HCEC 1CT (cell line): ENCODE data around the gene LPCAT3.

Source experiments
- DNase-seq: peaks from one replicate; pipeline ENCODE4 v3.0.0-alpha.2; 2017

LPCAT3 gene

GRCh38 chr12:6962285-6963015, 55.8 kb downstream of the LPCAT3 start:
- DNase-seq, result no peak

DNA sequence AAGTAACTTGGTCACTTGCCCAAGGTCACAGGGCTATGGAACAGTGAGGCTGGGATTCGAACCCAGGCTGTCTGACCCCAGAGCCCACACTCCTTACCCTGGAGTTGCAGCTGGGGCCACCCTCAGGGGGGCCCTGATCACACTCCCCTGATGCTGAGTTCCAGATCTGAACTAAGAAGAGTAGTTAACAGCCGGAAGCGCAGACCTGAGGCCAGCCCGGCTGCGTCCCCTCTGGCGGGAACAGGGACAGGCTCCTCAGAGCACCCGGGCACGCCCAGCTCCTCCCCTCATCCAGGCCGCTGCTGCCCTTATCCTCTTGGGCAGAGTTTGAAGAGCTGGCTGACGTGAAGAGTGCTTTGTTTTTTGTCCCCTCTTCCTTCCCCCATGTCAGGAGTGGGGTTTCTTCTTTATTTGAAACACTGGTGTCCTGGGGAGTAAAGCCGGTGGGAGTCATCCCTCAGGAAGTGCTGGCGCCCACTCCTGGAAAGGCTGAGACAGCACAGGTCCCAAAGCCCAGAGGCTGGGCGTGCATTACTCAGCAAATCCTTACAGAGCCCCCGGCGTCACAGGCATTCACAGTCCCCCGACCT, 56.5 kb downstream of the LPCAT3 start:
- peak; percentile 63 for DNase-seq

DNA sequence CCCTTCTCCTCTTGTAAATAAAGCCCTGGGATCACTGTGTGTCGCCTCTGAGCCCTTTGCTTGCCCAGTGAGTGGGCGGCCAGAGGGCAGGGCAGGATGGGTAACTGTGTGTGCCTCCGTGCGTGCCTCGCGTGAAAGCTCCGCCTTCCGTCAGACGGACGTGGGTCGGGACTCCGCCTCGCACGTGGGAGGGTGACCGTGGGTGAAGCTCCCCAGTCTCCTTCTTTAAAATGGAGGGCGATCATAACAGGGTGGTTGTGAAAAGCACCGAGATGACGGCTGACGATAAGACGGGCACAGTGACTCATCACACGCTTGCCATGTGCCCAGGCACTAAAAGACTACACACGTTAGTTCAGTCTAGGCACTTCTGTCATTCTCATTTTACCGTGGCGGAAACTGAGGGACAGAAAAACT, 57.0 kb downstream of the LPCAT3 start:
- peak; percentile 30 for DNase-seq

- DNase-seq, result peak; percentile 40
These were observed 57.5 kb downstream of the LPCAT3 start for GRCh38 chr12:6960593-6961277.

DNA sequence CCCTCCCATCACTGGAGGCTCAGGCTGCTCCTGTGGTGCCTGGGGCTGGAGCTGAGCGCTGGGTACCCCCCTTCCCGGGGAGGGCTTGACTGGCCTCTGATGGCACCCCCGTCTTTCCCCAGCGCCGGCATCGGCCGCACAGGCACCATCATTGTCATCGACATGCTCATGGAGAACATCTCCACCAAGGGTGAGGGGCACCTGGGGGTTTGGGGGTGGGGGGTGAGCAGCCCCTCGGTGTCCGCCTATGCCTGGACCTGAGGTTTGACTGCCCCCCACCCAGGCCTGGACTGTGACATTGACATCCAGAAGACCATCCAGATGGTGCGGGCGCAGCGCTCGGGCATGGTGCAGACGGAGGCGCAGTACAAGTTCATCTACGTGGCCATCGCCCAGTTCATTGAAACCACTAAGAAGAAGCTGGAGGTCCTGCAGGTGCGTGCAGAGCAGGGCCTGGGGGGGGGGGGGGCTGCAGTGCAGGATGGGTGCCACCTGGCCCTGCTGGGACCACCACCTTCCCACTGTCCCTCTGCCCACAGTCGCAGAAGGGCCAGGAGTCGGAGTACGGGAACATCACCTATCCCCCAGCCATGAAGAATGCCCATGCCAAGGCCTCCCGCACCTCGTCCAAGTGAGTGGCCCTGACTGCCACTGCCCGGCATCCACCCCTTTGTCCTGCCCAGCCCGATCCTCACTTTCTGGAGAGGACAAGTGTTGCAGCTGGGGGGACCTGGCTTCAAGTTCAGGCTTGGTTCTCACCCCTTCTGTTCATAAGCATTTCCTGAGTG, 58.3 kb downstream of the LPCAT3 start:
- no peak for DNase-seq

DNA sequence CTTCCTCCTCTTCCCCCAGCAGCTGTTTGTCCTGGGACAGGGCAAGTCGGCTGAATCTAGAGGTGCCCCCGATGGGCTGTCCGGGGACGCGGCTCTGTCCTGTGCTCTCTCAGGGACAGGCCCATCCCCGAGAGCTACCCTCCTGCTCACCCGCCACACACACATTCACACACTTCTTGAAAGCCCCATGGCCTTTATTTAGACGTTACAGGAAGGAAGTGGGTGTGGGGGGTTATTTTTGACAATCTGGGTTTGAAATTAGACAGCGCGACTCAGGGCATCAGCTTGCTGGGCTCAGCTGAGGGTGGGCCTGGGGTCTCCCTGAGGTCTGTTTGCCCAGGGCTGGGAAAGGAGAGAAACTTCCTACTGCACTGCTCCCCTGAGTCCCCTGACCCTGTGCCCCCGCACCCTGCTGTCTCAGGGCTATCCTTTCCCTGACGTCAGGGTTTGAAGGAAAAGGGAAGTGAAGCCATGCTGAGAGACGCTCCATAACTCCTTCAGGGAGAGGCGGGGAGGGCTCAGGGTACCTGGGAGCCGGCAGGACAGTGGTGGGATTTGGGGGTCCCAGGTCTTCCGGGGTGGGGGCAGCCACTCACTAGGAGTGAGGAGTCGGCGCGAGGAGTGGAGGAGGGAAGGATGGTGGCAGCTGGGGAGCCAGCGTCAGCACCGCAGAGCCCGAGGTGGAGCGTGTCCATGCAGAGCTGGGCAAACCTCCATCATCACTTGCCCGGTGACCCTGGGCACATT, 59.0 kb downstream of the LPCAT3 start:
- no peak for DNase-seq

- no peak for DNase-seq
These were observed 59.6 kb downstream of the LPCAT3 start for GRCh38 chr12:6958609-6959057.

- DNase-seq, result no peak
These were observed 60.3 kb downstream of the LPCAT3 start for GRCh38 chr12:6957741-6958608.

DNA sequence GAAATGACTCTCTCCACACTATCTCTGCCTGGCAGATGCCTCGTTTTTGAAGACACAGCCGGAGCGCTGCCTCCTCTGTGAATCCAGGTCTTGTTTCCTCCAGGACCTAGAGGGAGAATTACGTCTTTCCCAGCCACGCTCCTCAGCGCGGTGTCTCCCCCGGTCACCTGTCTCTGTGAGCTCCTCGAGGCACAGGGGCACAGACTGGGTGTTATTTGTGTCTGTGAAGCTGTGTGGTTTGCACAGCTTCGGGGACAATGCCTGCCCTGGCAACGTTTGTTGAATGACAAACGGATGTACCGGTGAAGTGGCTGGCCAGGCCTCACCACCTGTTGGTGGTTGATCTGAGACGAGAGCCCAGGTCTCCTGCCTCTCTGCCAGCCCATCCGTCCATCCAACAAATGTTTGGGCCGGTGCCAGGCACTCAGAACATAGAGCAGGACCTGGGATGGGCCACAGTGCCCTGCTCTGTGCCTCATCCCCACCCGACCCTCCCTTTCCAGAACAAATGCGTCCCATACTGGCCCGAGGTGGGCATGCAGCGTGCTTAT, 61.0 kb downstream of the LPCAT3 start:
- DNase-seq, result no peak

GRCh38 chr12:6956021-6956727, 62.1 kb downstream of the LPCAT3 start:
- DNase-seq, result no peak

DNA sequence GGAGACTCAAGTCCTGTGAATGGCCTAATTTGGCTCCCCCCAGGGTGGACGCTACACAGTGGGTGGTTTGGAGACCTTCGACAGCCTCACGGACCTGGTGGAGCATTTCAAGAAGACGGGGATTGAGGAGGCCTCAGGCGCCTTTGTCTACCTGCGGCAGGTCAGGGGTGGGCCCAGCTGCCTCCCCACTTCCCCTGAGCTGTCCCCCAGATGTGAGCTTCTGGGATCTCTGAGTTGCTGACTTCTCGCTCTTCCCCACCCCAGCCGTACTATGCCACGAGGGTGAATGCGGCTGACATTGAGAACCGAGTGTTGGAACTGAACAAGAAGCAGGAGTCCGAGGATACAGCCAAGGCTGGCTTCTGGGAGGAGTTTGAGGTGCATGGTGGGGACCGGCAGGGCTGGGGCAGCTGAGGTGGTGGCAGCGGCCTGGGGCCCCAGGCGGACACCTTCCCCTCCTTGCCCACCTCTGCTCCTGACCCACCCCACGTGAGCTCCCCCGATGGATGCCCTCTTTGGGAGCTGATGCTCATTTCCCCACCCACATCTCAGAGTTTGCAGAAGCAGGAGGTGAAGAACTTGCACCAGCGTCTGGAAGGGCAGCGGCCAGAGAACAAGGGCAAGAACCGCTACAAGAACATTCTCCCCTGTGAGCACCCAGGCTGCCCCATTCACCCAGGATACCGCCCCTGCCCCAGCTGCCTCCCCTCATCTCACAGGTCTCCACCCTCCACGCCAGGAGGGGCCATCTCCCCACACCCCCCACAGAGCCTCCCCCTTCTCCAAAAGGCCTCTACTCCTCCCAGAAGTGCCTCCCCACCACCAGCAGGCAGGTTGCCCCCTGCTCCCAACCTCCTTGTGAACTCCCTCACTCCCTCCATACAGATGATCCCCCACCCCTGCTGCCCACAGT, 62.9 kb downstream of the LPCAT3 start:
- DNase-seq, result no peak

GRCh38 chr12:6954316-6955107, 63.8 kb downstream of the LPCAT3 start:
- DNase-seq, result no peak

DNA sequence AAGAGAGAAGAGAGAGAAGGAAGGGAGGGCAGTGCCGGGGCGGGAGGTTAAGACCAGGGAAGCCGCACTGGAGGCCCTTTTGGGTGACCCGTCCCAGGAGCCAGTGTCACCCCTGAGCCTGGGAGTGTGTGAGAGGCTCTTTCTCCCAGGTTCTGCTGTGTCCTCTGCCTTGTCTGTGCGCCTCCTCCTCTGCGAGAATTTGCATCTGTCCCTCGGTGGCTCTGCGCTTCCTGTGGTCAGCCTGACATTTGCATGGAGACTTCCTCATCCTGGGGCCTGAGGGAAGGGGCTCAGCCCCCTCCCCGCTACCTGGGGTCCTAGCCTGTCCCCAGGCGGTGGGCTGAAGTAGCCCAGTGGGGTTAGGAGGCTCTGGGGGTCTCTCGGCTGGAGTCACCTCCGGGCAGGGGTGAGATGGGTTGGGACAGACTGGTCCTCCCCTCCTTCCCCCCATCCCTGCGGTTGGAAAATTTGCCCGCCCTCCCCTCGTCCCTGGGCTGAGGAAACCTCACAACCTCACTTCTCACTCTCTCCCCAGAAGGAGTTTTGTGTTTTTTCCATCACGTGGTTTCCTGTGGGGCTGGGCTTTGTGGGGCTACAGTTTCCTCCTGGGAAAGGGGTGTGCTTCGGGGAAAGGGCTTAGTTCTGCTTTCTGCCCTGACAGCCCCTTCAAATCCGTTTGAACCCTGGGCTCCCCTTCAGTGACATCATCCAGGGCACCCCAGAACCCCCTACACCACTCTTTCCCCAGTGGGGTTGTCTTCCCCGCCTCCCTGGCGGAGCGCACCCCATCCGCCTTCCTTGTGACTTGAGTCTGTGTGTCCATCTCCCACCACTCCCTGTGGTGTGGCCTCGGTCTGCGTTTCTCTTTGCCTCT, 64.6 kb downstream of the LPCAT3 start:
- DNase-seq, result no peak

- no peak for DNase-seq
These were observed 65.3 kb downstream of the LPCAT3 start for GRCh38 chr12:6952863-6953441.

DNA sequence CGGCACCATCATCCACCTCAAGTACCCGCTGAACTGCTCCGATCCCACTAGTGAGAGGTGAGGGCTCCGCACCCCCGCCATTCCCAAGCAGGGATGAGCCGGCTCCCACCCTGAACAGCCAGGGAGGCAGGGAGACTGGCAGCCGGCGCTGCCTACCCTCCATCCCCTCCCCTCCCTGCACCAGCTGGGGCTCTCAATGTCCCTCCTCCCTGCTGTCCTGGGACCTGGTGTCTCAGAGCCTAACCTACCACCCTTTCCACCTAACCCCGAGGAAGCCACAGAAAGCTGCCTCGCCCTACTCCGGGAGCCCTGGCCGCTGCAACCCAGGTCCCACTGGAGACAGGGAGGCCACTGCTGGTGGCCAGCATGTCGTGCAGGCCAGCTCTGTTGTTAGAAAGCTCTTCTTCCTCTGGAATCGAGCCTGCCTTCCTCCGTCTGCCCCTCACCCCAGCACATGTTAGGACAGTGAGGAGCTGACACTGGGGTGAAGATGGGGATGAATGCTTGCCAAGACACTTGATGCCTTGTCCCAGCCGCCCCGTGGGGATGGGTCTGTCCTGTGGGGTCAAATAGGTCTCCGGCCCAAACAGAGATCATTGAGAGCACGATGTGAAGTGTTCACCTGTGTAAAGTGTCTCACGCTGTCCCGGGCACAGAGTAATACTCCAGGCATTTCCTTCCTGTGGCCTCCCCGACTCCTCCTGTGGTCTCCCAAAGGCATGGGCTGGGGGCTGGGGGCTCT, 66.0 kb downstream of the LPCAT3 start:
- DNase-seq, result no peak

GRCh38 chr12:6951551-6952120, 66.6 kb downstream of the LPCAT3 start:
- DNase-seq, result no peak
